GM21515 (cell line): Measurements from ENCODE around the gene RITA1.

Experiments used
- ATAC-seq: cut with Tn5 transposase; IDR thresholded peaks from one replicate; pipeline ENCODE4 v1.9.1; 2021; ENCODE audit not compliant: unreplicated experiment

The RITA1 gene

GRCh38 chr12:113227686-113228391 is 42.3 kb downstream of the RITA1 start:
- no peak for ATAC-seq

- ATAC-seq: no peak
Measured at GRCh38 chr12:113228394-113229028, 43.0 kb downstream of the RITA1 start.

- no peak for ATAC-seq
Measured at GRCh38 chr12:113230315-113231234, 45.1 kb downstream of the RITA1 start.

- ATAC-seq: no peak
Measured at GRCh38 chr12:113231235-113232088, 45.9 kb downstream of the RITA1 start.

- no peak for ATAC-seq
Measured at GRCh38 chr12:113232089-113232839, 46.7 kb downstream of the RITA1 start.

GRCh38 chr12:113232840-113233585 is 47.5 kb downstream of the RITA1 start:
- ATAC-seq: peak; percentile 58

- no peak for ATAC-seq
Measured at GRCh38 chr12:113233967-113234366, 48.4 kb downstream of the RITA1 start.

GRCh38 chr12:113234483-113234882 is 49.0 kb downstream of the RITA1 start:
- ATAC-seq: no peak

GRCh38 chr12:113235976-113236375 is 50.5 kb downstream of the RITA1 start:
- ATAC-seq: no peak

GRCh38 chr12:113236539-113237399 is 51.2 kb downstream of the RITA1 start:
- no peak for ATAC-seq

- no peak for ATAC-seq
Measured at GRCh38 chr12:113237748-113238147, 52.2 kb downstream of the RITA1 start.

GRCh38 chr12:113238309-113238708 is 52.8 kb downstream of the RITA1 start:
- ATAC-seq: no peak

GRCh38 chr12:113239288-113239771 is 53.8 kb downstream of the RITA1 start:
- ATAC-seq: no peak

GRCh38 chr12:113239811-113240331 is 54.4 kb downstream of the RITA1 start:
- no peak for ATAC-seq

- no peak for ATAC-seq
Measured at GRCh38 chr12:113240395-113240794, 54.9 kb downstream of the RITA1 start.

- no peak for ATAC-seq
Measured at GRCh38 chr12:113241191-113242025, 55.9 kb downstream of the RITA1 start.
